Femur (tissue), 1 donor: Measurements from ENCODE around the gene CLN6.
"Not testable (repeated sequence)": the region's sequence is repeated elsewhere in the genome, so short reads cannot be mapped to it uniquely, and the experiment has no call there.

Experiments used
- DNase-seq: peaks from one replicate; pipeline ENCODE4 v3.0.0-alpha.2; 2017

The CLN6 gene

GRCh38 chr15:68205558-68205944, 24.0 kb downstream of the CLN6 start:
- DNase-seq: no peak

- peak; percentile 90 for DNase-seq
Measured at GRCh38 chr15:68204776-68205557, 24.6 kb downstream of the CLN6 start, which contains the start of gene CALML4. Gene CALML4 (minus strand): TSS chr15:68205332. CDS start chr15:68205247, 85 bp downstream.

GRCh38 chr15:68204361-68204760, 25.2 kb downstream of the CLN6 start:
- DNase-seq: no peak

- DNase-seq: no peak
Measured at GRCh38 chr15:68203956-68204355, 25.6 kb downstream of the CLN6 start.

GRCh38 chr15:68203486-68203885, 26.0 kb downstream of the CLN6 start:
- no peak for DNase-seq

GRCh38 chr15:68202994-68203393, 26.5 kb downstream of the CLN6 start:
- not testable (repeated sequence) for DNase-seq

- no peak for DNase-seq
Measured at GRCh38 chr15:68201879-68202261, 27.7 kb downstream of the CLN6 start.

GRCh38 chr15:68201153-68201878, 28.2 kb downstream of the CLN6 start:
- no peak for DNase-seq

- no peak for DNase-seq
Measured at GRCh38 chr15:68200016-68200861, 29.3 kb downstream of the CLN6 start.

- no peak for DNase-seq
Measured at GRCh38 chr15:68199340-68199739, 30.2 kb downstream of the CLN6 start.

- no peak for DNase-seq
Measured at GRCh38 chr15:68197661-68198437, 31.7 kb downstream of the CLN6 start.

- no peak for DNase-seq
Measured at GRCh38 chr15:68197170-68197492, 32.4 kb downstream of the CLN6 start.

- no peak for DNase-seq
Measured at GRCh38 chr15:68196445-68197169, 32.9 kb downstream of the CLN6 start.

GRCh38 chr15:68195336-68196112, 34.0 kb downstream of the CLN6 start:
- no peak for DNase-seq

- no peak for DNase-seq
Measured at GRCh38 chr15:68192804-68193486, 36.6 kb downstream of the CLN6 start.

- no peak for DNase-seq
Measured at GRCh38 chr15:68192117-68192516, 37.4 kb downstream of the CLN6 start.

- DNase-seq: no peak
Measured at GRCh38 chr15:68191555-68191954, 38.0 kb downstream of the CLN6 start.

- no peak for DNase-seq
Measured at GRCh38 chr15:68190048-68190447, 39.5 kb downstream of the CLN6 start.

GRCh38 chr15:68188647-68189046, 40.9 kb downstream of the CLN6 start:
- no peak for DNase-seq

- peak; percentile 82 for DNase-seq
Measured at GRCh38 chr15:68187559-68187958, 42.0 kb downstream of the CLN6 start.
